ENCODE results near the gene DHRS12. TPM values are rescaled to one million over a fixed set of nuclear protein-coding genes. Genes with fewer than 3 reads are reported as not detected.

DHRS12 gene
- total and polyA plus RNA-seq, 8 donors = 13.8 to 39.4 (median 26.5) TPM

- no peak for ATAC-seq
- no peaks in the 10 kb centered on the region for H3K9me3 ChIP-seq
- 88 to 92% methylated on average over 10 of the region's 10 CpGs for WGBS, 2 donors
- no peaks in the 10 kb centered on the region for H3K36me3 ChIP-seq
- no peaks in the 10 kb centered on the region for H3K27me3 ChIP-seq
- DNase-seq = no peak
- H3K27ac ChIP-seq = peak overlapping the region in 2 of 4 donors; percentile 75 to 85
- no peak for TF ChIP-seq CTCF (IDR thresholded peaks at IDR 0.05)
- intact Hi-C loops (cut with DNase I) = loop anchor here in 1 of 3 donors (10.0 kb wide), 1 partner anchor 144 kb away; the partner anchor contains the start of gene WDFY2
- peaks cover 44 to 65% (median 57%) of the 10 kb centered on the region in 3 donors for H3K4me1 ChIP-seq
- no peak overlapping the region for H3K4me3 ChIP-seq
- no peak for FAIRE-seq
These were observed 75.0 kb downstream of the DHRS12 start for GRCh38 chr13:51728972-51729371.

GRCh38 chr13:51728275-51728673, 75.7 kb downstream of the DHRS12 start:
- Histone ChIP-seq H3K36me3 (no peaks in the 10 kb centered on the region), H3K4me3 (no peak overlapping the region), H3K27me3 (no peaks in the 10 kb centered on the region), H3K9me3 (no peaks in the 10 kb centered on the region), H3K27ac (peak overlapping the region in 3 of 4 donors; percentile 25 to 85 (median 75)), H3K4me1 (peaks cover 44 to 65% (median 54%) of the 10 kb centered on the region in 3 donors)
- DNase-seq (no peak), ATAC-seq (peak; percentile 42 to 67 (median 55)), FAIRE-seq (no peak)
- intact Hi-C loops (cut with DNase I) = loop anchor here in 1 of 3 donors (10.0 kb wide), 1 partner anchor 143 kb away; the partner anchor contains the start of gene WDFY2
- no peak for TF ChIP-seq CTCF (IDR thresholded peaks at IDR 0.05)
- WGBS, 2 donors = 12% methylated on average over 4 of the region's 4 CpGs

GRCh38 chr13:51727634-51728274, 76.2 kb downstream of the DHRS12 start:
- 40 to 43% methylated on average over 8 of the region's 8 CpGs for WGBS, 2 donors
- Histone ChIP-seq H3K4me3 (no peak overlapping the region), H3K4me1 (peaks cover 44 to 65% (median 54%) of the 10 kb centered on the region in 3 donors), H3K27me3 (no peaks in the 10 kb centered on the region), H3K9me3 (no peaks in the 10 kb centered on the region), H3K36me3 (no peaks in the 10 kb centered on the region), H3K27ac (peak overlapping the region in 3 of 4 donors; percentile 25 to 85 (median 75))
- ATAC-seq (peak; percentile 1 to 17 (median 8)), FAIRE-seq (no peak), DNase-seq (no peak)
- intact Hi-C loops (cut with DNase I) = loop anchor here in 1 of 3 donors (10.0 kb wide), 1 partner anchor 143 kb away; the partner anchor contains the start of gene WDFY2
- no peak for TF ChIP-seq CTCF (IDR thresholded peaks at IDR 0.05)

GRCh38 chr13:51726446-51727193, 77.3 kb downstream of the DHRS12 start:
- DNase-seq = no peak
- Histone ChIP-seq H3K36me3 (no peaks in the 10 kb centered on the region), H3K27ac (peak overlapping the region; percentile 39 to 85 (median 59)), H3K4me1 (peaks cover 44 to 68% (median 61%) of the 10 kb centered on the region in 3 donors), H3K27me3 (no peaks in the 10 kb centered on the region), H3K4me3 (no peak overlapping the region), H3K9me3 (no peaks in the 10 kb centered on the region)
- WGBS, 2 donors = 13 to 15% methylated on average over 3 of the region's 3 CpGs
- no peak for TF ChIP-seq CTCF (IDR thresholded peaks at IDR 0.05)
- ATAC-seq = peak; percentile 49 to 65 (median 57)
- FAIRE-seq = no peak
- intact Hi-C loops (cut with DNase I) = loop anchor here in 1 of 3 donors (10.0 kb wide), 1 partner anchor 142 kb away; the partner anchor contains the start of gene WDFY2

Data from pancreas (tissue), 10 donors.